IMR-90 (cell line): ENCODE results near the gene RPS19. TPM values are rescaled to one million over a fixed set of nuclear protein-coding genes. Genes with fewer than 3 reads are reported as not detected.

ENCODE experiments used
- ATAC-seq: fragments of 200-7000 bp; cut with Tn5 transposase; 2 replicates; pipeline ENCODE4 v1.9.1; 2020; ENCODE audit warnings: low read depth, mild to moderate bottlenecking, moderate library complexity
- BruUV-seq: library from RNA; stranded (reverse); fragments of 400-500 nt; replicated peaks from 2 replicates; lab custom pipeline; 2021; lab: Mats Ljungman, UMichigan
- CTCF ChIA-PET: fragments of 300-600 bp; formaldehyde crosslinking; extraction: SDS; loops from one replicate; lab custom pipeline; 2021; ENCODE audit warnings: antibody characterized with exemption; lab: Yijun Ruan, JAX
- POLR2A ChIA-PET: fragments of 300-600 bp; sonication (Branson Sonifier 250); formaldehyde crosslinking; loops from one replicate; lab custom pipeline; 2022; ENCODE audit warnings: antibody characterized with exemption; ENCODE audit not compliant: unreplicated experiment; lab: Charles Lee
- DNase-seq: peaks from one replicate; pipeline ENCODE4 v3.0.0; 2013
- H2AFZ ChIP-seq: replicated peaks from 2 replicates; pipeline ENCODE3; 2013; ENCODE audit warnings: low read length, mild to moderate bottlenecking; ENCODE audit not compliant: poor library complexity
- H2AK5ac ChIP-seq: 2 replicates; pipeline ENCODE4 v1.6.1; 2013; ENCODE audit warnings: low read depth, low read length, inconsistent platforms
- H2AK9ac ChIP-seq: replicated peaks from 2 replicates; pipeline ENCODE3; 2013; ENCODE audit warnings: mild to moderate bottlenecking, low read depth, low read length, moderate library complexity; ENCODE audit not compliant: poor library complexity
- H2BK120ac ChIP-seq: 2 replicates; pipeline ENCODE4 v1.6.1; 2013; ENCODE audit warnings: low read depth, low read length, inconsistent platforms
- H2BK15ac ChIP-seq: 3 replicates; pipeline ENCODE4 v1.6.1; 2013; ENCODE audit warnings: low read depth, low read length, inconsistent platforms
- H2BK20ac ChIP-seq: 2 replicates; pipeline ENCODE4 v1.6.1; 2013; ENCODE audit warnings: low read depth, mild to moderate bottlenecking, inconsistent platforms, low read length, moderate library complexity
- H2BK5ac ChIP-seq: 2 replicates; pipeline ENCODE4 v1.6.1; 2013; ENCODE audit warnings: mild to moderate bottlenecking, low read depth, low read length, inconsistent platforms; ENCODE audit not compliant: poor library complexity, severe bottlenecking
- H3K14ac ChIP-seq: replicated peaks from 2 replicates; pipeline ENCODE4 v1.6.1; 2013; ENCODE audit warnings: low read depth, low read length, inconsistent platforms
- H3K18ac ChIP-seq: 2 replicates; pipeline ENCODE4 v1.6.1; 2013; ENCODE audit warnings: low read depth, low read length, control low read depth
- H3K23ac ChIP-seq: 2 replicates; pipeline ENCODE4 v1.6.1; 2013; ENCODE audit warnings: low read depth, low read length, inconsistent platforms
- H3K27ac ChIP-seq: 2 replicates; pipeline ENCODE4 v1.5.1; 2013; ENCODE audit warnings: mild to moderate bottlenecking, control low read depth, low read length; ENCODE audit not compliant: insufficient read depth
- H3K27me3 ChIP-seq: 2 replicates; pipeline ENCODE4 v1.6.1; 2013; ENCODE audit warnings: low read length; ENCODE audit not compliant: control insufficient read depth, insufficient read depth
- H3K36me3 ChIP-seq: 2 replicates; pipeline ENCODE4 v1.6.1; 2013; ENCODE audit warnings: low read length, mixed read lengths; ENCODE audit not compliant: control insufficient read depth, insufficient read depth
- H3K4ac ChIP-seq: 2 replicates; pipeline ENCODE4 v1.6.1; 2013; ENCODE audit warnings: low read depth, low read length, inconsistent platforms
- H3K4me1 ChIP-seq: 2 replicates; pipeline ENCODE4 v1.6.1; 2013; ENCODE audit warnings: low read length, mixed read lengths; ENCODE audit not compliant: control insufficient read depth, insufficient read depth
- H3K4me2 ChIP-seq: 2 replicates; pipeline ENCODE4 v1.6.1; 2013; ENCODE audit warnings: low read depth, mild to moderate bottlenecking, control low read depth, low read length, moderate library complexity
- H3K4me3 ChIP-seq: 2 replicates; pipeline ENCODE4 v1.5.1; 2013; ENCODE audit warnings: low read depth, mild to moderate bottlenecking, control low read depth, low read length, moderate library complexity; ENCODE audit not compliant: insufficient read depth
- H3K56ac ChIP-seq: 2 replicates; pipeline ENCODE4 v1.6.1; 2013; ENCODE audit warnings: low read length, inconsistent platforms; ENCODE audit not compliant: insufficient read depth; ENCODE audit errors: extremely low read depth
- H3K79me1 ChIP-seq, 2 experiments: 2 replicates each; pipeline ENCODE4 v1.6.1; 2013; ENCODE audit warnings: low read length in 2 of 2, inconsistent platforms in 1 of 2, low read depth in 1 of 2
- H3K9ac ChIP-seq: 2 replicates; pipeline ENCODE4 v1.6.1; 2013; ENCODE audit warnings: low read depth, low read length, control low read depth
- H3K9me1 ChIP-seq: 2 replicates; pipeline ENCODE4 v1.6.1; 2013; ENCODE audit warnings: low read length, inconsistent platforms; ENCODE audit not compliant: insufficient read depth
- H3K9me3 ChIP-seq: 2 replicates; pipeline ENCODE4 v1.6.1; 2013; ENCODE audit warnings: low read length; ENCODE audit not compliant: control insufficient read depth, insufficient read depth
- H4K20me1 ChIP-seq: 2 replicates; pipeline ENCODE4 v1.6.1; 2013; ENCODE audit warnings: low read length, inconsistent platforms; ENCODE audit not compliant: insufficient read depth
- H4K5ac ChIP-seq: 2 replicates; pipeline ENCODE4 v1.6.1; 2013; ENCODE audit warnings: mild to moderate bottlenecking, low read depth, low read length, control low read depth
- H4K8ac ChIP-seq, 2 experiments: 2 replicates each; pipeline ENCODE4 v1.6.1; 2013; ENCODE audit warnings: low read depth in 2 of 2, low read length in 2 of 2, control low read depth in 1 of 2, inconsistent platforms in 1 of 2
- H4K91ac ChIP-seq: 2 replicates; pipeline ENCODE4 v1.6.1; 2013; ENCODE audit warnings: low read depth, low read length, inconsistent platforms; ENCODE audit not compliant: insufficient read depth
- BHLHE40 ChIP-seq: fragments of 150-350 bp; IDR thresholded peaks from 2 replicates; pipeline ENCODE4 v1.6.1; 2016; ENCODE audit warnings: mild to moderate bottlenecking, low read depth, low read length
- CEBPB ChIP-seq: IDR thresholded peaks from 2 replicates; pipeline ENCODE4 v1.6.1; 2012; ENCODE audit warnings: low read depth, low read length, improper control_type of control experiment
- CHD1 ChIP-seq: IDR thresholded peaks from 2 replicates; pipeline ENCODE4 v1.6.1; 2012; ENCODE audit warnings: low read depth, low read length, improper control_type of control experiment
- ELK1 ChIP-seq: fragments of 150-350 bp; IDR thresholded peaks from 2 replicates; pipeline ENCODE4 v1.6.1; 2016; ENCODE audit warnings: low read depth, mild to moderate bottlenecking, low read length, moderate library complexity, borderline replicate concordance
- FOS ChIP-seq: fragments of 150-350 bp; IDR thresholded peaks from 2 replicates; pipeline ENCODE4 v1.6.1; 2016; ENCODE audit warnings: low read depth, low read length
- MAFK ChIP-seq: IDR thresholded peaks from 2 replicates; pipeline ENCODE4 v1.6.1; 2012; ENCODE audit warnings: low read depth, low read length, improper control_type of control experiment
- MAZ ChIP-seq: IDR thresholded peaks from 2 replicates; pipeline ENCODE4 v1.6.1; 2012; ENCODE audit warnings: low read depth, mild to moderate bottlenecking, low read length, improper control_type of control experiment, moderate library complexity, borderline replicate concordance
- MXI1 ChIP-seq: IDR thresholded peaks from 2 replicates; pipeline ENCODE4 v1.6.1; 2012; ENCODE audit warnings: low read depth, mild to moderate bottlenecking, low read length, moderate library complexity, borderline replicate concordance
- NFE2L2 ChIP-seq: fragments of 150-350 bp; IDR thresholded peaks from 2 replicates; pipeline ENCODE4 v1.6.1; 2016; ENCODE audit warnings: low read depth, mild to moderate bottlenecking, low read length
- POLR2A ChIP-seq: IDR thresholded peaks from 2 replicates; pipeline ENCODE4 v1.6.1; 2012; ENCODE audit warnings: mild to moderate bottlenecking, low read depth, low read length
- RAD21 ChIP-seq: IDR thresholded peaks from 2 replicates; pipeline ENCODE4 v1.6.1; 2012; ENCODE audit warnings: low read length, improper control_type of control experiment
- RCOR1 ChIP-seq: IDR thresholded peaks from 2 replicates; pipeline ENCODE4 v1.6.1; 2012; ENCODE audit warnings: mild to moderate bottlenecking, low read length, improper control_type of control experiment; ENCODE audit not compliant: insufficient replicate concordance
- RFX5 ChIP-seq: IDR thresholded peaks from 2 replicates; pipeline ENCODE4 v1.8.0; 2012; ENCODE audit warnings: low read depth, mild to moderate bottlenecking, low read length, moderate library complexity
- SMC3 ChIP-seq: fragments of 150-350 bp; IDR thresholded peaks from 2 replicates; pipeline ENCODE4 v1.6.1; 2016; ENCODE audit warnings: low read depth, mild to moderate bottlenecking, antibody characterized with exemption, low read length, moderate library complexity
- USF2 ChIP-seq: fragments of 150-350 bp; IDR thresholded peaks from 2 replicates; pipeline ENCODE4 v1.6.1; 2017; ENCODE audit warnings: mild to moderate bottlenecking, antibody characterized with exemption, low read length, low read depth
- WGBS, 2 experiments: methylation state at CpG; one replicate each; pipeline versions ENCODE4 v1.1.5 to v1.1.7; 2013; ENCODE audit warnings: missing lambda C conversion rate in 2 of 2; ENCODE audit not compliant: insufficient read length in 1 of 2; ENCODE audit errors: extremely low coverage in 2 of 2; 5-methylcytosine and 5-hydroxymethylcytosine counted together
- dilution Hi-C: fragments of 300-500 bp; cut with HindIII; formaldehyde crosslinking; loops from one replicate; pipeline ENCODE4 v1.14.3; 2018; ENCODE audit warnings: low sequenced_read_pairs; ENCODE audit not compliant: unreplicated experiment
- in situ Hi-C: fragments of 300-500 bp; cut with MboI; formaldehyde crosslinking; loops from 3 replicates; pipeline ENCODE4 v1.14.3; 2019; ENCODE audit warnings: low sequenced_read_pairs, inconsistent platforms, mixed read lengths
- intact Hi-C: fragments of 100-400 bp; cut with micrococcal nuclease; formaldehyde crosslinking; loops from 2 replicates; pipeline ENCODE4 v1.10.0; 2022
- polyA plus RNA-seq, 3 experiments: library from polyadenylated mRNA; depleted of rRNA; stranded (reverse); fragments of >200 nt; gene quantifications; 2 replicates each; pipeline ENCODE4 v1.2.3, GENCODE V29; 2012; ENCODE audit warnings: low replicate concordance in 1 of 3
- total RNA-seq: library from RNA; depleted of rRNA; stranded (reverse); fragments of >200 nt; gene quantifications from 2 replicates; pipeline ENCODE4 v1.2.3, GENCODE V29; 2012

Gene RPS19
- total and polyA plus RNA-seq, 2 of the 4 experiments (the other 2 are of a cell fraction): 230 to 3,988 TPM

- Histone ChIP-seq H2BK20ac (no peak overlapping the region), H3K4me2 (no peak overlapping the region), H4K91ac (no peak overlapping the region), H2BK5ac (no peak overlapping the region), H2BK15ac (no peak overlapping the region), H3K4ac (no peak overlapping the region), H4K5ac (no peak overlapping the region), H3K18ac (no peak overlapping the region), H3K23ac (no peak overlapping the region), H2AK9ac (peak overlapping the region; percentile 66), H3K4me1 (no peaks in the 10 kb centered on the region), H3K9me3 (no peaks in the 10 kb centered on the region), H4K8ac (no peak overlapping the region), H3K27ac (no peak overlapping the region), H4K20me1 (no peaks in the 10 kb centered on the region), H3K4me3 (no peak overlapping the region), H2AFZ (no peak overlapping the region), H3K27me3 (no peaks in the 10 kb centered on the region; the same call in 1 of the 2 replicates), H3K36me3 (no peaks in the 10 kb centered on the region), H3K56ac (no peak overlapping the region), H3K79me1 (no peaks in the 10 kb centered on the region), H3K9ac (no peak overlapping the region), H2BK120ac (no peak overlapping the region), H3K9me1 (no peaks in the 10 kb centered on the region), H3K14ac (no peak overlapping the region), H2AK5ac (no peak overlapping the region)
- dilution Hi-C loops (no loop called here), in situ Hi-C loops (no loop called here), intact Hi-C loops (loop anchor here (2.0 kb wide), 1 partner anchor 178 kb away; no protein-coding TSS in a partner anchor)
- no TSS peak for BruUV-seq
- DNase-seq: peak; percentile 15
- 0% methylated on average over 1 of the region's 12 CpGs; no CpG with 5 or more reads in 1 of the 2 experiments for WGBS, 2 experiments
- CTCF ChIA-PET: interaction anchor here (0.7 to 1.0 kb wide), 4 partner anchors 10 to 1851 kb away, joined by 3 to 4 read pairs (median 3); no protein-coding TSS in a partner anchor
- ATAC-seq: peak; percentile 51; the same call in 1 of the 2 replicates
- POLR2A ChIA-PET: no interaction called here
- TF ChIP-seq MAZ: no peak
- peak; percentile 48 for TF ChIP-seq RAD21
- no peak for TF ChIP-seq POLR2A
- TF ChIP-seq USF2: no peak
- no peak for TF ChIP-seq NFE2L2
- no peak for TF ChIP-seq RCOR1
- no peak for TF ChIP-seq ELK1
- TF ChIP-seq RFX5: no peak
- no peak for TF ChIP-seq FOS
- TF ChIP-seq MXI1: no peak
- TF ChIP-seq CEBPB: no peak
- TF ChIP-seq BHLHE40: no peak
- TF ChIP-seq SMC3: peak; percentile 26; the same call in 1 of the 2 replicates
- no peak for TF ChIP-seq CHD1
- TF ChIP-seq MAFK: no peak
These were observed 38.9 kb upstream of the RPS19 start for GRCh38 chr19:41821003-41821735.
